ENCODE results near the gene RTRAF. TPM values are rescaled to one million over a fixed set of nuclear protein-coding genes. Genes with fewer than 3 reads are reported as not detected.

The RTRAF gene
- total RNA-seq, 4 donors from 2014 or later: 20.2 to 58.7 (median 51.9) TPM

- 64 to 69% methylated on average over 1 of the region's 1 CpG for WGBS, 2 donors
- no peak overlapping the region for H3K4me3 ChIP-seq
- intact Hi-C loops (cut with DNase I): no loop called here
- no peak for TF ChIP-seq CTCF (IDR thresholded peaks at IDR 0.05)
- TF ChIP-seq POLR2A (IDR thresholded peaks at IDR 0.05): no peak
- peaks cover 5 to 39% (median 7%) of the 10 kb centered on the region in 3 donors for H3K4me1 ChIP-seq
- H3K27me3 ChIP-seq: no peaks in the 10 kb centered on the region
- no peaks in the 10 kb centered on the region for H3K9me3 ChIP-seq
- H3K36me3 ChIP-seq: peaks cover 0 to 23% (median 0%) of the 10 kb centered on the region in 3 donors
- DNase-seq: no peak
- H3K27ac ChIP-seq: peak overlapping the region in 2 of 4 donors; percentile 94
These were observed 1.1 kb upstream of the RTRAF start for GRCh38 chr14:51988221-51988620.

- Histone ChIP-seq H3K9me3 (no peaks in the 10 kb centered on the region), H3K27me3 (no peaks in the 10 kb centered on the region), H3K4me3 (peak overlapping the region; percentile 85 to 97 (median 90)), H3K4me1 (peaks cover 5 to 43% (median 10%) of the 10 kb centered on the region in 3 donors), H3K36me3 (peaks cover 0 to 45% (median 0%) of the 10 kb centered on the region in 3 donors), H3K27ac (peak overlapping the region in 1 of 4 donors; percentile 94)
- TF ChIP-seq CTCF (IDR thresholded peaks at IDR 0.05) (no peak), POLR2A (IDR thresholded peaks at IDR 0.05) (no peak)
- 62 to 74% methylated on average over 3 of the region's 3 CpGs for WGBS, 2 donors
- intact Hi-C loops (cut with DNase I): no loop called here
- DNase-seq: no peak
These were observed 1.1 kb downstream of the RTRAF start for GRCh38 chr14:51990488-51990887.

- Histone ChIP-seq H3K27ac (no peak overlapping the region), H3K36me3 (peaks cover 0 to 68% (median 0%) of the 10 kb centered on the region in 3 donors), H3K9me3 (no peaks in the 10 kb centered on the region), H3K4me1 (peaks cover 5 to 42% (median 10%) of the 10 kb centered on the region in 3 donors), H3K27me3 (no peaks in the 10 kb centered on the region), H3K4me3 (no peak overlapping the region)
- WGBS, 2 donors: 58 to 69% methylated on average over 3 of the region's 3 CpGs
- TF ChIP-seq POLR2A (IDR thresholded peaks at IDR 0.05) (no peak), CTCF (IDR thresholded peaks at IDR 0.05) (no peak)
- no peak for DNase-seq
- intact Hi-C loops (cut with DNase I): no loop called here
These were observed 4.1 kb downstream of the RTRAF start for GRCh38 chr14:51993285-51993920.

GRCh38 chr14:51996148-51996746 lies 6.9 kb downstream of the RTRAF start:
- peak in 5 of 6 experiments; percentile 30 to 64 (median 55) for TF ChIP-seq CTCF (IDR thresholded peaks at IDR 0.05)
- no peak for TF ChIP-seq POLR2A (IDR thresholded peaks at IDR 0.05)
- no peak for DNase-seq
- Histone ChIP-seq H3K27me3 (no peaks in the 10 kb centered on the region), H3K9me3 (no peaks in the 10 kb centered on the region), H3K27ac (no peak overlapping the region), H3K4me1 (peaks cover 0 to 21% (median 2%) of the 10 kb centered on the region in 3 donors), H3K4me3 (no peak overlapping the region), H3K36me3 (peaks cover 0 to 93% (median 0%) of the 10 kb centered on the region in 3 donors)
- intact Hi-C loops (cut with DNase I): loop anchor here (5.0 kb wide), 1 partner anchor 136 kb away; no protein-coding TSS in a partner anchor
- WGBS, 2 donors: 33 to 57% methylated on average over 4 of the region's 4 CpGs

- Histone ChIP-seq H3K4me3 (no peak overlapping the region), H3K27me3 (no peaks in the 10 kb centered on the region), H3K9me3 (no peaks in the 10 kb centered on the region), H3K36me3 (peaks cover 0 to 93% (median 6%) of the 10 kb centered on the region in 3 donors), H3K4me1 (peaks cover 0 to 14% (median 5%) of the 10 kb centered on the region in 3 donors), H3K27ac (no peak overlapping the region)
- TF ChIP-seq CTCF (IDR thresholded peaks at IDR 0.05) (no peak), POLR2A (IDR thresholded peaks at IDR 0.05) (no peak)
- no peak for DNase-seq
- intact Hi-C loops (cut with DNase I): loop anchor here (5.0 kb wide), 1 partner anchor 134 kb away; no protein-coding TSS in a partner anchor
These were observed 9.0 kb downstream of the RTRAF start for GRCh38 chr14:51998348-51998747.

Measured in esophagus squamous epithelium (tissue), 5 donors.